HG02571 (cell line): Measurements from ENCODE around the gene SBK2.
"Not testable (repeated sequence)": the region's sequence is repeated elsewhere in the genome, so short reads cannot be mapped to it uniquely, and the experiment has no call there.

Experiments used
- ATAC-seq: cut with Tn5 transposase; IDR thresholded peaks from one replicate; pipeline ENCODE4 v1.9.1; 2021; ENCODE audit warnings: mild to moderate bottlenecking, moderate library complexity; ENCODE audit not compliant: unreplicated experiment

SBK2 gene

DNA sequence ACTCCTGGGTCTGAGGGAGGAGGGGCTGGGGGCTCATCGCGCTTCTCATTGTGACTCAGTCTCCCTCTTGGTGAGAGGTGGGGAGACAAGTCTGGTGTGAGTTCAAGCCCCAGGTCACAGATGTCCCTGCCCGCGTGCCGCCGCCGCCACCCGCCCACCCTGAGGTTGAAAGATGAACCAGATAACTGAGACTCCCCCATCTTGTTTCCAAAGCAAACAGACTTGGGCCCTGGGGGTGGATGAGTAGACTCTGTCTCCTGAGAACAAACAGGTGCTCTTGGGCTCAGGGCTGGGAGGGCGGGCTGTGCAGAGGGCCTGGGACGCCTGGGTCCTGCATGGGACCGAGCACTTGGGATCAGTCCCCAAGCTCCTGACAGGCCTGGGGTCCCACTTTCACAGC, 567 bp downstream of the SBK2 start:
- no peak for ATAC-seq

- no peak for ATAC-seq
Measured at GRCh38 chr19:55535965-55536350, 975 bp downstream of the SBK2 start.

DNA sequence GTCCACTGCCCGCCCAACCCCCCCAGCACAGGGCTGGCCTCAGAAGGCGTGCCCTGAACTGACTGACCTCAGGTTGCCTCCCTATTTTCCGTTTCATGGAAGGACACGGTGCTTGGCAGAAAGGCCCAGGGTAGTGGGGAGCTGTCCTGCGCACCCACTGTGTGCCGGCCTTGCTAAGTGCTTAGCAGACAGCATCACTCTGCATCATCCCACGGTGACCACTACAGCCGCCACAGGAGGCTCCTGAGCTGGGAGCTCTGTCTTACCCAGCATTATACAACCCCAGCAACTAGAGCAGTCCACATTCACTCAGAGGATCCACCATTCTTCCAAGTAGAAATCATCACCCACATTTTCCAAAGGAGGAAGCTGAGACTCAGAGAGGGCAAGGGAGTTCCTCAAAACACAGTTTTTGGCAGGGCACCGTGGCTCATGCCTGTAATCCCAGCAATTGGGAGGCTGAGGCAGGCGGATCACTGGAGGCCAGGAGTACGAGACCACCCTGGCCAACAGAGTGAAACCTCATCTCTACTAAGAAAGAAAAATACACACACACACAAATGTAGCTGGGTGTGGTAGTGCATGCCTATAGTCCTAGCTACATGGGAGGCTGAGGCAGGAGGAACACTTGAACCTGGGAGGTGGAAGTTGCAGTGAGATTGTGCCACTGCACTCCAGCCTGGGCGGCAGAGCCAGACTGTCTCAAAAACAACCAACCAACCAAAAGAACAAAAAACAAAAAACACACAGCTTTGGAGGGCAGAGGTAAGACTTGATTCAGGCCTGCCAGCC, 1.6 kb downstream of the SBK2 start:
- no peak for ATAC-seq

GRCh38 chr19:55534280-55534679, 2.7 kb downstream of the SBK2 start:
- not testable (repeated sequence) for ATAC-seq

- ATAC-seq, result no peak
Measured at GRCh38 chr19:55530996-55531395, 5.9 kb downstream of the SBK2 start.

- no peak for ATAC-seq
Measured at GRCh38 chr19:55529636-55530234, 7.2 kb downstream of the SBK2 start.

DNA sequence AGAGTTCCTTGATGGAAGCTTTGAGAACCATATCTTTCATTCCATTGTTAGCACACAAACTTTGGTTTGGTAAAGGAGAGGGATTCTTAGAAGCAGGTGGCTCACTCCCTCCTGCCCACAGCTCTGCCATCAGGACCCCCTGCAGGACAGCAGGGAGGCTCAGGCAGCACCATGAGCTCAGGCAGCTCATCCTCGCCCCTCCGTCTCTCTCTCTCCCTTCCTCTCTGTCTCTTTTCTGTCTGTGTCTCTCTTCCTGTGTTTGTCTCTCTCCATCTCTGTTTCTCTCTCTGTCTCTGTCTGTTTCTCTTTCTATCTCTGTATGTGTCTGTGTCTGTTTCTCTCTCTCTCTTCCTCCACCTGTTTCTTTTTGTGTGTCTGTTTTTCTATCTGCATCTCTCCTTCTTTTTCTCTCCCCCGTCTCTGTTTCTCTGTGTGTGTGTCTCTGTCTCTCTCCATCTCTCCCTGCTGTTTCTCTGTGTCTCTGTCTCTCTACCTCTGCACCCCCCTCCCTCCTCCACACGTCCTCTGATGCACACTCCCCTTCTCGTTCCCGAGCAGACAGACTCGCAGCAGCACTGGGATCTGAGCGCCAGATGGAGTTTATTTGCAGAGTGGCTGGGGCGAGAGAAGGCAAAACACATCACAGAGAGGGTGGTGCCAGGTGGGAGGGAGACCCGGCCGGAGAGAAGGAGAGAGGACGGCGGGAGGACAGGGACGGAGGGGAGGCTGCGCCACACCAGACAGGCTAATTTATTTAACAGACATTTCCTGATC, 8.7 kb downstream of the SBK2 start:
- no peak for ATAC-seq

DNA sequence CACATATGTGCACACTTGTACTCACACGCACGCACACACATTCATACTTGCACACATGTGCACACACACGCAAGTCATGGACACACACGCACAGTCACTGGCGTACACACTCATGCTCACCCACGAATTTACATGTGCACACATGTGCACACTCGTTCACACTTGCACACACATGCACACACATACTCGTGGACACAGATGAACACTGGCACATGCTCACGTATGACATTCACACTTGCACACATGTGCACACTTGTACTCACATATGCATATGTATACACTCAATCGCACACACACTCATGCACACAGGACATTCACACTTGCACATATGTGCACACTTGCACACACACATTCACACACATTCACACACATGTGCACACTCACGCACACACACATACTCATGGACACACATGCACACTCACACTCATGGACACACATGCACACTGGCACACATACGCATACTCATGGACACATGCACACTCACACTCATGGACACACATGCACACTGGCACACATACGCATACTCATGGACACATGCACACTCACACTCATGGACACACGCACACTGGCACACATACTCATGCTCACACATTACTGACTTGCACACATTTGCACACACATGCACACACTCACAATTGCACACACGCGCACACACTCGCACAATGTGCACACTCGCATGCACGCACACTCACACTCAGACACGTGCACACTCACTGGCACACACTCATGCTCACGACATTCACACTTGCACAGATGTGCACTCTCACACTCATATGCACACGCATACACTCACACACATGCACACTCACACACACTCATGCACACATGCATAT, 9.5 kb downstream of the SBK2 start:
- ATAC-seq, result no peak

- no peak for ATAC-seq
Measured at GRCh38 chr19:55526216-55527196, 10.4 kb downstream of the SBK2 start.

DNA sequence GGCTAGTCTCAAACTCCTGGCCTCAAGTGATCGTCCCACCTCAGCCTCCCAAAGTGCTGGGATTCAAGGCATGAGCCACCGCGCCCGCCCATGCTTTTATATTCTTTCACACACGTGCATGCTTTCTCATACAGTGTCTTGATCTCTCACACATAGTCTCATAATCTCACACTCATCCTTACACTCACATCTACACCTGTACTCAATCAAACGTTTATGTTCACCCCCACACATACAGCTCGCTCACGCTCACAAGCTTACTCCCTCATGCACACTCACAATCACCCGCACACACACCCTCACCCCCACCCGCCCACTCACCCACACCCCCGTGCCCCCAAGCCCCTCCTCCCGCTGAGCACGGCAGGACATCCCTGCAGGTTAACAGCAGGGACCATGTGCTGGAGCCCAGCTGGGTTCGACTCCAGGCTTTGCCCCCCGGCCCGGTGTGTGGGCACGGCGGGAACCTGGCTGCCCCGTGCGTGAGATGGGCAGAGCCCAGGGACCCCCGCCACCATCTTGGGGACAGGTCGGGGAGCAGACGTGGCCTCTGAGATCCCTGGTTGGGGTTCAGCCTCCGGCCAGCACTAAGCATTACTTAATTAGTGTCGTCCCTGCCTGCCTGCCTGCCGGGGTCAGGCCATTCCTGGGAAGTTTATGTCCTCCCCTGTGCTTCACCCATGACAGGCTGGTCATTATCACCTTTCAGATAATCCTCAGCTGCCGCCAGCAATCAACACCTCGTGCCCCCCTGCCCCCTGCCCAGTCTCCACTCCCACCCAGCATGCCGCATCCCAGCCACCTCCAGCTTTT, 11.4 kb downstream of the SBK2 start:
- ATAC-seq, result no peak

GRCh38 chr19:55520691-55521292, 16.1 kb downstream of the SBK2 start:
- no peak for ATAC-seq

- ATAC-seq, result no peak
Measured at GRCh38 chr19:55519451-55520311, 17.3 kb downstream of the SBK2 start.

DNA sequence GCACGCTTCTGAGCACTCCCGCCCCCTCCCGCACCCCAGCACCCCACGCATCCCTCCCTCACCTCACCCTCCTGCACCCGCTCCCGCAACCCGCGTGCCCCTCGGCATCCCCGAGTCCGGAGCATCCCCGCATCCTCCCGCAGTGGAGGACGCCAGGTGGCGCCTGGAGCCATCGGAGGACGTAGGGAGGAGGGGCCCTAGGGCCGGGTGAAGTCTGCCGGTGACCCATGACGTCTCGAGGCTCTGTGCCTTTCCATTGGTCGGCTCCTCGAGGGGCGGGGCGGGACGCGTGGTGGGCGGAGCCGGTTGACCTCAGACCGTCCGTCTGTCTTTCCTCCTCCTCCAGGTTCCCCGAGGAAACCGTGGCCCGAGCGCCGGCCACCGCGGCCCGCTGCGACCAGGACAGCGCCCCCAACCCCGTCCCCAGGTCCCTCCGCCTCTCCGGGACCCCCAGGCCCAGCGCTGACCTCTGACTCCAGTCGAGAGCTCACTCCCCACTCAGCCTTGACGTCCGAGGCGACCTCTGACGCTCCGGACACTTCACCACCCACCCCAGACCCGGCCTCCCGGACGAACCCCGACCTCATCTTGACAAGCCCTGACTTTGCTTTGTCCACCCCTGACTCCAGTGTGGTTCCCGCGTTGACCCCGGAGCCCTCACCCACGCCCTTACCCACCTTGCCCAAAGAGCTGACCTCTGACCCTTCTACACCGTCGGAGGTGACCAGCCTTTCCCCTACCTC, 19.9 kb downstream of the SBK2 start:
- peak; percentile 98 for ATAC-seq

GRCh38 chr19:55508120-55508519, 28.8 kb downstream of the SBK2 start:
- no peak for ATAC-seq

DNA sequence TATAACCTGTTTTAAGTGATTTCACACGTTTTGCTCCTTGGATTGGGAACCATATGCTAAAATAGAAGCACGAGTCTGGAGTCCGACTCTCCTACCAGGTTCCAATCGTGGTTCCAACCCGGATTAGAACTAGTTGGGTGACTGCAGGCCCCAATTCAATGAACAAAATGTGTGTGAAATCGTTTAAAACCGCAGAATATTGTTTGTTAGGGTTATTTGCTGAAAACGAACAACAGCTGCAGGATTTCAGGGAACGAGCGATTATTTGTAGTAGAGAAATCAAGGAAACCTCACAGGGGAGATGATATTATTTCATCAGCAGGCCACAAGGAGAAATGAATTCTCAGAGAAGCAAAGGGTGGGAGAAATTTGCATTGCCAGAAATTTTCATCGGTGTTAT, 32.0 kb downstream of the SBK2 start:
- no peak for ATAC-seq

DNA sequence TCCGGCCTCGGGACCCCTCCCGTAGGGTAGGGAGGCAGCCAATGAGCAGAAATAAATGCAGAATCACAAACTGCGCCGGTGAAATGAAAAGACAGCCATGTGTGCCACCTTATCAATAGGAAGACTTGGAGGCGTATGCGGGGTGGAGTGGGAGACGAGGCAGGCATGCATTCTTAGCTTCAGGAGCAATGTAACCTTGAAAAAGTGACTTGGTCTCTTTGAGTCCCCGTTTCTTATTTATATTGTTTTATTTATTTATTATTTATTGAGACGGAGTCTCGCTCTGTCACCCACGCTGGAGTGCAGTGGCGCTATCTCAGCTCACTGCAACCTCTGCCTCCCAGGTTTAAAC, 32.7 kb downstream of the SBK2 start:
- no peak for ATAC-seq
